ENCODE measurements around the gene RBM48. TPM values are rescaled to one million over a fixed set of nuclear protein-coding genes. Genes with fewer than 3 reads are reported as not detected.
"Not testable (repeated sequence)": the region's sequence is repeated elsewhere in the genome, so short reads cannot be mapped to it uniquely, and the experiment has no call there.

RBM48 gene
- total RNA-seq, 1 donor from 2014 or later: 7.3 TPM

GRCh38 chr7:92543542-92543941, 14.9 kb downstream of the RBM48 start:
- not testable (repeated sequence) for DNase-seq (ENCODE audit: low read depth in 2 of 2)

GRCh38 chr7:92545116-92545515, 16.5 kb downstream of the RBM48 start:
- not testable (repeated sequence) for DNase-seq (ENCODE audit: low read depth in 2 of 2)

GRCh38 chr7:92546856-92547497, 18.4 kb downstream of the RBM48 start:
- no peak for DNase-seq (ENCODE audit: low read depth in 2 of 2)

GRCh38 chr7:92547579-92547978, 19.0 kb downstream of the RBM48 start:
- no peak for DNase-seq (ENCODE audit: low read depth in 2 of 2)

GRCh38 chr7:92550194-92550593, 21.6 kb downstream of the RBM48 start:
- peak in 1 of 2 donors; percentile 15 for DNase-seq (ENCODE audit: low read depth in 2 of 2)

GRCh38 chr7:92557249-92557648, 28.7 kb downstream of the RBM48 start:
- no peak for DNase-seq (ENCODE audit: low read depth in 2 of 2)

GRCh38 chr7:92557808-92558362, 29.3 kb downstream of the RBM48 start:
- DNase-seq (ENCODE audit: low read depth in 2 of 2): no peak

GRCh38 chr7:92560602-92561001, 32.0 kb downstream of the RBM48 start:
- DNase-seq (ENCODE audit: low read depth in 2 of 2): no peak

- peak in 1 of 2 donors; percentile 42 for DNase-seq (ENCODE audit: low read depth in 2 of 2)
Observed at GRCh38 chr7:92563345-92563744, 34.8 kb downstream of the RBM48 start.

- DNase-seq (ENCODE audit: low read depth in 2 of 2): peak in 1 of 2 donors; percentile 69
Observed at GRCh38 chr7:92567460-92567859, 38.9 kb downstream of the RBM48 start.

- DNase-seq (ENCODE audit: low read depth in 2 of 2): no peak
Observed at GRCh38 chr7:92569137-92569536, 40.5 kb downstream of the RBM48 start.

- no peak for DNase-seq (ENCODE audit: low read depth in 2 of 2)
Observed at GRCh38 chr7:92576296-92576695, 47.7 kb downstream of the RBM48 start.

- DNase-seq (ENCODE audit: low read depth in 2 of 2): no peak
Observed at GRCh38 chr7:92582948-92583347, 54.4 kb downstream of the RBM48 start.

GRCh38 chr7:92584953-92585352, 56.4 kb downstream of the RBM48 start:
- DNase-seq (ENCODE audit: low read depth in 2 of 2): no peak

- DNase-seq (ENCODE audit: low read depth in 2 of 2): no peak
Observed at GRCh38 chr7:92586403-92586802, 57.8 kb downstream of the RBM48 start.

- no peak for DNase-seq (ENCODE audit: low read depth in 2 of 2)
Observed at GRCh38 chr7:92586841-92587240, 58.2 kb downstream of the RBM48 start.

Other genes with a start within 250 kb of the RBM48 start
- gene GATAD1, start 81.3 kb upstream of the RBM48 start, total RNA-seq: 10.4 and 15.0 TPM in 2 replicates
- gene ERVW-1, start 50.8 kb upstream of the RBM48 start, total RNA-seq: not detected in 2 replicates
- 9.2 and 10.0 TPM in 2 replicates for gene PEX1, start 275 bp upstream of the RBM48 start, total RNA-seq
- gene FAM133B, start 61.6 kb downstream of the RBM48 start, total RNA-seq: 8.0 and 9.4 TPM in 2 replicates